ENCODE results near the gene AK8. TPM values are rescaled to one million over a fixed set of nuclear protein-coding genes. Genes with fewer than 3 reads are reported as not detected.
A peak's percentile ranks its signal among the peaks of the same experiment; 100 is the strongest.

Gene AK8
- total RNA-seq, 1 donor from 2014 or later = 0.74 TPM

DNA sequence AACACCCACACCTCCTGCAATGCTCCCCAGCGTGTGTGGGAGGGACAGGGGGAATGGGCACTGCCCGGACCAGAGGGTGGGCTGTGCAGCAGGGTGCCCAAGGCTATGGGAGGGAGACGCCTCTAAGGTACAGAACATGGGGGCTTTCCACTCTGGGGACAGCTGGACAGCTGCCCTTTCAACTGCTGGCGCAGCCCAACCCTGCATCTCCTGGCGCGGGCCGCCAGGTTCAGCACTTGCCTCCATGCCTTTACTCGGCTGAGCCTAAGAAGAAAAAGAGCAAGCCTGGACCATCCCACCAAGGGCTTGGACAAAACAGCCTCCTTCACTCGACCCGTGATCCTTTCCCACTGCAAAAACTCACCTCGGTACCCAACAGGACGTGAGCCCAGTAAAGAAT lies 15.0 kb downstream of the AK8 start:
- no peak for DNase-seq
- H3K36me3 ChIP-seq = no peaks in the 10 kb centered on the region
- H3K27me3 ChIP-seq (ENCODE audit: low read depth) = peaks cover 4% of the 10 kb centered on the region
- TF ChIP-seq, protein P1, sequence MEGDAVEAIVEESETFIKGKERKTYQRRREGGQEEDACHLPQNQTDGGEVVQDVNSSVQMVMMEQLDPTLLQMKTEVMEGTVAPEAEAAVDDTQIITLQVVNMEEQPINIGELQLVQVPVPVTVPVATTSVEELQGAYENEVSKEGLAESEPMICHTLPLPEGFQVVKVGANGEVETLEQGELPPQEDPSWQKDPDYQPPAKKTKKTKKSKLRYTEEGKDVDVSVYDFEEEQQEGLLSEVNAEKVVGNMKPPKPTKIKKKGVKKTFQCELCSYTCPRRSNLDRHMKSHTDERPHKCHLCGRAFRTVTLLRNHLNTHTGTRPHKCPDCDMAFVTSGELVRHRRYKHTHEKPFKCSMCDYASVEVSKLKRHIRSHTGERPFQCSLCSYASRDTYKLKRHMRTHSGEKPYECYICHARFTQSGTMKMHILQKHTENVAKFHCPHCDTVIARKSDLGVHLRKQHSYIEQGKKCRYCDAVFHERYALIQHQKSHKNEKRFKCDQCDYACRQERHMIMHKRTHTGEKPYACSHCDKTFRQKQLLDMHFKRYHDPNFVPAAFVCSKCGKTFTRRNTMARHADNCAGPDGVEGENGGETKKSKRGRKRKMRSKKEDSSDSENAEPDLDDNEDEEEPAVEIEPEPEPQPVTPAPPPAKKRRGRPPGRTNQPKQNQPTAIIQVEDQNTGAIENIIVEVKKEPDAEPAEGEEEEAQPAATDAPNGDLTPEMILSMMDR (IDR thresholded peaks at IDR 0.05; ENCODE audit: borderline replicate concordance) = no peak
- peaks cover 1% of the 10 kb centered on the region for H3K4me1 ChIP-seq
- H3K4me3 ChIP-seq = no peak overlapping the region
- no peak overlapping the region for H3K27ac ChIP-seq (replicated peaks)
- intact Hi-C loops (cut with micrococcal nuclease) = no loop called here
- H3K9me3 ChIP-seq (replicated peaks) = no peaks in the 10 kb centered on the region

GRCh38 chr9:132862533-132862932 lies 15.6 kb downstream of the AK8 start:
- Histone ChIP-seq H3K36me3 (no peaks in the 10 kb centered on the region), H3K27me3 (ENCODE audit: low read depth) (peaks cover 4% of the 10 kb centered on the region), H3K27ac (replicated peaks) (no peak overlapping the region), H3K4me3 (no peak overlapping the region), H3K9me3 (replicated peaks) (no peaks in the 10 kb centered on the region), H3K4me1 (peaks cover 7% of the 10 kb centered on the region)
- DNase-seq = no peak
- TF ChIP-seq, protein P1 (IDR thresholded peaks at IDR 0.05; ENCODE audit: borderline replicate concordance) = no peak
- intact Hi-C loops (cut with micrococcal nuclease) = no loop called here

- no peaks in the 10 kb centered on the region for H3K36me3 ChIP-seq
- H3K27me3 ChIP-seq (ENCODE audit: low read depth) = peaks cover 4% of the 10 kb centered on the region
- TF ChIP-seq, protein P1 (IDR thresholded peaks at IDR 0.05; ENCODE audit: borderline replicate concordance) = no peak
- peaks cover 16% of the 10 kb centered on the region for H3K4me1 ChIP-seq
- H3K27ac ChIP-seq (replicated peaks) = no peak overlapping the region
- DNase-seq = no peak
- H3K4me3 ChIP-seq = no peak overlapping the region
- intact Hi-C loops (cut with micrococcal nuclease) = no loop called here
- H3K9me3 ChIP-seq (replicated peaks) = no peaks in the 10 kb centered on the region
These were observed 16.4 kb downstream of the AK8 start for GRCh38 chr9:132861666-132862065.

- H3K27ac ChIP-seq (replicated peaks) = no peak overlapping the region
- TF ChIP-seq, protein P1 (IDR thresholded peaks at IDR 0.05; ENCODE audit: borderline replicate concordance) = no peak
- no peak for DNase-seq
- peaks cover 4% of the 10 kb centered on the region for H3K27me3 ChIP-seq (ENCODE audit: low read depth)
- H3K9me3 ChIP-seq (replicated peaks) = no peaks in the 10 kb centered on the region
- H3K36me3 ChIP-seq = no peaks in the 10 kb centered on the region
- no peak overlapping the region for H3K4me3 ChIP-seq
- intact Hi-C loops (cut with micrococcal nuclease) = no loop called here
- H3K4me1 ChIP-seq = peaks cover 16% of the 10 kb centered on the region
These were observed 19.3 kb downstream of the AK8 start for GRCh38 chr9:132858751-132859150.

DNA sequence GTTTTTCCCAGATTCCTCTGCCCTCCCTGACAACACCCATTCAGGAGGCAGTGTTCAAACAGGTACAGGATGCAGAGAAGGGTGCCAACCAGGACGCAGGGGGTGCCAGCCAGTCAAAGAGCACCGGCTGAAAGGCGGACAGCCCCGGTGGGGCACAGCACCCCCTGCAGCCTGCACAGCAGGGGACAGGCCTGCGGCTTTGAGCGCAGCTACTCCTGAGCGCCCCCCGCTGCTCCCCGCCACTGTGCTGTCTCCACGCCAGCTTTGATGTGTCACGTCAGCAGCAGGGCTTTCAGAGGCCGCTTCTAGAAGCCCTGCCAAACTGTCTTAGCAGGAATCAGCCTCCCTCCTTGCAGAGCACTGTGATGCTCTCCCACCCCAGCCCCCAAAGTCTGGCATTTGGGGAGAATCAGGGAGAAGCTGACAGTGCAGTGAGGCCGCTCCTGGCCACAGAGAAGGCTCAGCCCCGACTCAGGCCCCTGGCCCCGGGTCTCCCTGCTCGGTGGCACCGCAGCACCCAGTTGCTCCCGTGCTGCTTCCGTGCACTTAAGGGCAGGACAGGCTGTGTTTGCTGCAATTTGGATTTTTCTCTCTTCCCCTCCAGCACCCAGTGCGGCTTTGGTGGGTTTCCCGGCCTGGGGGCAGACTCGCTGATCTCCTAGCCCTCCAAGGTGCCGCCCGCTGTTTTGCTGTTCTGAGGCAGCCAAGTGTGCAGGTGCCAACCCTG lies 20.3 kb downstream of the AK8 start:
- intact Hi-C loops (cut with micrococcal nuclease) = no loop called here
- Histone ChIP-seq H3K27me3 (ENCODE audit: low read depth) (peaks cover 4% of the 10 kb centered on the region), H3K4me1 (peaks cover 16% of the 10 kb centered on the region), H3K36me3 (no peaks in the 10 kb centered on the region), H3K9me3 (replicated peaks) (no peaks in the 10 kb centered on the region), H3K4me3 (no peak overlapping the region), H3K27ac (replicated peaks) (peak overlapping the region; percentile 65)
- DNase-seq = peak; percentile 39
- TF ChIP-seq, protein P1 (IDR thresholded peaks at IDR 0.05; ENCODE audit: borderline replicate concordance) = peak; percentile 27

Measured in left ventricle myocardium inferior (tissue), 1 donor.